ENCODE measurements around the gene MX1. TPM values are rescaled to one million over a fixed set of nuclear protein-coding genes. Genes with fewer than 3 reads are reported as not detected.

Gene MX1
- total and polyA plus RNA-seq, 2 of the 13 experiments (the other 11 are each of a cell fraction or from before 2014, with no cell fraction given) = 2.6 to 5.8 TPM

GRCh38 chr21:41419921-41420862 lies 5.8 kb upstream of the MX1 start (continued):
- TF ChIP-seq KAT7 (CRISPR knock-in tag; IDR thresholded peaks at IDR 0.05; ENCODE audit: borderline replicate concordance) (no peak), ZNF556 (CRISPR knock-in tag; IDR thresholded peaks at IDR 0.05; ENCODE audit: borderline replicate concordance) (no peak), BHLHE40 (IDR thresholded peaks at IDR 0.05; ENCODE audit: low read length) (0 out of 2 replicates have a peak, but pooled peaks have one; percentile 14), HES4 (CRISPR knock-in tag; IDR thresholded peaks at IDR 0.05; ENCODE audit: borderline replicate concordance) (no peak), CREB1 (IDR thresholded peaks at IDR 0.05) (no peak), CREB1 (CRISPR knock-in tag; IDR thresholded peaks at IDR 0.05) (no peak), TFDP1 (CRISPR knock-in tag; IDR thresholded peaks at IDR 0.05; ENCODE audit: borderline replicate concordance) (no peak), PRPF4 (IDR thresholded peaks at IDR 0.05; ENCODE audit: low read depth, low read length, poor library complexity, severe bottlenecking) (no peak), ZNF331 (CRISPR knock-in tag; IDR thresholded peaks at IDR 0.05) (no peak), JDP2 (CRISPR knock-in tag; IDR thresholded peaks at IDR 0.05; ENCODE audit: borderline replicate concordance) (no peak), GTF2F1 (IDR thresholded peaks at IDR 0.05; ENCODE audit: low read length) (no peak), MXI1 (IDR thresholded peaks at IDR 0.05; ENCODE audit: borderline replicate concordance, low read depth, low read length) (peak; percentile 16; the same call in 1 of the 3 replicates), SRY (CRISPR knock-in tag; IDR thresholded peaks at IDR 0.05) (no peak), ZBTB38 (CRISPR knock-in tag; IDR thresholded peaks at IDR 0.05) (no peak), ZNF547 (CRISPR knock-in tag; IDR thresholded peaks at IDR 0.05) (no peak), HNF1A (IDR thresholded peaks at IDR 0.05; ENCODE audit: low read depth) (no peak), HNF1A (CRISPR knock-in tag; IDR thresholded peaks at IDR 0.05; ENCODE audit: borderline replicate concordance) (no peak), ZNF263 (CRISPR knock-in tag; IDR thresholded peaks at IDR 0.05) (no peak), MYC (CRISPR knock-in tag; IDR thresholded peaks at IDR 0.05; ENCODE audit: borderline replicate concordance) (0 out of 2 replicates have a peak, but pooled peaks have one; percentile 6), GABPB1 (CRISPR knock-in tag; IDR thresholded peaks at IDR 0.05) (peak; percentile 50), SP4 (CRISPR knock-in tag; IDR thresholded peaks at IDR 0.05) (no peak), MEIS2 (CRISPR knock-in tag; IDR thresholded peaks at IDR 0.05) (no peak)

Measured in HepG2 (cell line).